ENCODE measurements around the gene SLC5A3. TPM values are rescaled to one million over a fixed set of nuclear protein-coding genes. Genes with fewer than 3 reads are reported as not detected.

SLC5A3 gene
- total and polyA plus RNA-seq, 2 experiments from 2014 or later, result 6.2 to 32.7 TPM

GRCh38 chr21:34054259-34054658, 19.1 kb upstream of the SLC5A3 start:
- no peak overlapping the region for H3K4me3 Mint-ChIP-seq
- H4K20me1 ChIP-seq (replicated peaks; ENCODE audit: insufficient read depth), result no peaks in the 10 kb centered on the region
- no peaks in the 10 kb centered on the region for H3K4me1 ChIP-seq (ENCODE audit: insufficient read depth)
- no peaks in the 10 kb centered on the region for H3K27me3 ChIP-seq (ENCODE audit: insufficient read depth)
- H3F3A ChIP-seq (replicated peaks; ENCODE audit: low read depth), result no peaks in the 10 kb centered on the region
- TF ChIP-seq, protein P1, sequence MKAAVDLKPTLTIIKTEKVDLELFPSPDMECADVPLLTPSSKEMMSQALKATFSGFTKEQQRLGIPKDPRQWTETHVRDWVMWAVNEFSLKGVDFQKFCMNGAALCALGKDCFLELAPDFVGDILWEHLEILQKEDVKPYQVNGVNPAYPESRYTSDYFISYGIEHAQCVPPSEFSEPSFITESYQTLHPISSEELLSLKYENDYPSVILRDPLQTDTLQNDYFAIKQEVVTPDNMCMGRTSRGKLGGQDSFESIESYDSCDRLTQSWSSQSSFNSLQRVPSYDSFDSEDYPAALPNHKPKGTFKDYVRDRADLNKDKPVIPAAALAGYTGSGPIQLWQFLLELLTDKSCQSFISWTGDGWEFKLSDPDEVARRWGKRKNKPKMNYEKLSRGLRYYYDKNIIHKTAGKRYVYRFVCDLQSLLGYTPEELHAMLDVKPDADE (IDR thresholded peaks at IDR 0.05), result no peak
- TF ChIP-seq CTCF (conservative IDR thresholded peaks at IDR 0.05; ENCODE audit: low read depth in 2 of 2) (no peak), POLR2AphosphoS5 (IDR thresholded peaks at IDR 0.05; ENCODE audit: low read depth) (no peak), ZNF331 (CRISPR knock-in tag; IDR thresholded peaks at IDR 0.05; ENCODE audit: low read depth) (no peak)
- no peaks in the 10 kb centered on the region for H3K79me2 ChIP-seq (replicated peaks; ENCODE audit: insufficient read depth)
- H3K36me3 Mint-ChIP-seq (ENCODE audit: low read depth), result no peaks in the 10 kb centered on the region
- ATAC-seq (no peak), DNase-seq (ENCODE audit: low spot score) (no peak)
- no peak overlapping the region for H3K27ac ChIP-seq (ENCODE audit: low read depth)
- no peaks in the 10 kb centered on the region for H3K9me2 ChIP-seq (ENCODE audit: insufficient read depth)
- H3K9me3 Mint-ChIP-seq, result no peaks in the 10 kb centered on the region
- no peak overlapping the region for H2AFZ ChIP-seq
- no peak overlapping the region for H3K4me2 ChIP-seq
- H3K27me3 Mint-ChIP-seq (ENCODE audit: insufficient read depth, low read depth, poor library complexity), result peaks cover 4% of the 10 kb centered on the region
- no peaks in the 10 kb centered on the region for H3K36me3 ChIP-seq (ENCODE audit: insufficient read depth)
- H3K4me3 ChIP-seq, result no peak overlapping the region
- H3K27ac Mint-ChIP-seq, result no peak overlapping the region
- no peaks in the 10 kb centered on the region for H3K4me1 Mint-ChIP-seq

- no peak overlapping the region for H3K27ac ChIP-seq (ENCODE audit: low read depth)
- Mint-ChIP-seq H3K27me3 (ENCODE audit: insufficient read depth, low read depth, poor library complexity) (peaks cover 6% of the 10 kb centered on the region), H3K4me3 (no peak overlapping the region), H3K36me3 (ENCODE audit: low read depth) (no peaks in the 10 kb centered on the region), H3K9me3 (no peaks in the 10 kb centered on the region), H3K27ac (no peak overlapping the region), H3K4me1 (no peaks in the 10 kb centered on the region)
- no peak overlapping the region for H3K4me3 ChIP-seq
- TF ChIP-seq ZNF462 (CRISPR knock-in tag; IDR thresholded peaks at IDR 0.05) (no peak), NANOG (IDR thresholded peaks at IDR 0.05; ENCODE audit: borderline replicate concordance) (no peak), JUNB (IDR thresholded peaks at IDR 0.05; ENCODE audit: unreplicated experiment) (no peak), EZH2 (IDR thresholded peaks at IDR 0.05; ENCODE audit: low read depth, unreplicated experiment) (no peak)
- ATAC-seq, result no peak
- H4K20me1 ChIP-seq (replicated peaks; ENCODE audit: insufficient read depth), result no peaks in the 10 kb centered on the region
- H3K4me1 ChIP-seq (ENCODE audit: insufficient read depth), result no peaks in the 10 kb centered on the region
- no peak overlapping the region for H3K4me2 ChIP-seq
- no peaks in the 10 kb centered on the region for H3K27me3 ChIP-seq (ENCODE audit: insufficient read depth)
- no peaks in the 10 kb centered on the region for H3K9me2 ChIP-seq (ENCODE audit: insufficient read depth)
- H3F3A ChIP-seq (replicated peaks; ENCODE audit: low read depth), result no peaks in the 10 kb centered on the region
- DNase-seq (ENCODE audit: low spot score), result no peak
- H3K79me2 ChIP-seq (replicated peaks; ENCODE audit: insufficient read depth), result no peaks in the 10 kb centered on the region
- no peaks in the 10 kb centered on the region for H3K36me3 ChIP-seq (ENCODE audit: insufficient read depth)
- no peak overlapping the region for H2AFZ ChIP-seq
Observed at GRCh38 chr21:34055615-34056014, 17.8 kb upstream of the SLC5A3 start.

Measured in GM23338 (cell line).